DMS114 treated with DMSO at 0.1 percent for 48 hours (cell line): ENCODE data around the gene UNC13B.

Experiments
- DNase-seq: peaks from one replicate; lab custom pipeline; 2025; ENCODE audit not compliant: unreplicated experiment; lab: John Stamatoyannopoulos, UW

Gene UNC13B

DNA sequence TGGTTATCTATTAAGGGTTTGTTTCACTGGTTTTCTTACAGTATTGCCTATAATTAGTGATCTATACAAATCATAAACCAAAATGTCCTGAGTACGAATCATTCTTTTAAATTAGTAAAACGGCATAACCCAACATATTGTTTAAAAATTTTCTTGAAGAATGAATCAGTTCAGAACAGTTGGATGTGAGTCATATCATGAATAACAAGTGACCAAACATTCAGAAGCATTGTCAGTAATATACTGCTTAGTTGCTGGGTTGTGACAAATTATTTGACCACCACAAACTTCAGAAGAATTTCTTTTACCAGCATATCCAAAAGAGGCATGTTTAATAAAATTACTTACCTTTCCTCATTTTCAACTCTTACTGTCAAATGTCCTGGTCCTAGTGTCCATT, 111.2 kb downstream of the UNC13B start:
- no peak for DNase-seq

DNA sequence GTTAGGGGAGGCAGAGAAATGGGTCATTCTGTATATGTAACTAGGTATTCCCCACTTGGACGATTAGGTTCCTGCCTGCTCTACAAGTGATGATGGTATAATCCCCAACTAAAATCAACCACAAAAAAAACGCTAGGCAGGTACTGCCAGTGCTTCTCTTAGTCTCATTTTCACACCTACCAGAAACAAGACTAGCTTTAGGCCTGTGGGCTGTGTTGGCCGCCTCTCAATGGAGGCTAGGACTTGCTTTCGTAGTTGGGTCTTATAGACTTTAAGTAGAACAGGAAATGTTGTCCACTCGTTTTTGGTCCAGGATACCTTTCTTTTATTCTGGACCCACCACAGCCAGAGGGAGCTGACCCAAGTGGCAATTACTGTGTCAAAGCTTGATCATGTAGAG, 111.8 kb downstream of the UNC13B start:
- DNase-seq, result no peak

DNA sequence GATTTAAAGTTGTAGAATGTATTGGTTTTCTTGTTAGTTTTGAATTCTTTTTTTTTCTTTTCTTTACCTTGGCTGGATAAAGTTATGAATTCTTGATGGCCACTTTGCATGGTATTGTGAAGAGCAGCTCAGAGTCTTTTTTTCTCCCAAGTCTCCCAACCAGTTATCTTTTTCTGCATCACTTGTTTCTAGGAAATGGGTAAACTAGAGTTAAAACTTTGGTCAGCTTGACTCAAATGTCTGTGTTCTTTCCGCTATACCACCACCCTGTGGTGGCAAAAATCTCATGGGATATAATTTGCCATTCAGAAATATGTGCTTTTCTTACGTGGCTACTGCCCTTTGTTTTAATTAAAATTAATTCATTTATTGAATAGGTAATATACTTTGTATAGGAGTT, 113.2 kb downstream of the UNC13B start:
- no peak for DNase-seq

DNA sequence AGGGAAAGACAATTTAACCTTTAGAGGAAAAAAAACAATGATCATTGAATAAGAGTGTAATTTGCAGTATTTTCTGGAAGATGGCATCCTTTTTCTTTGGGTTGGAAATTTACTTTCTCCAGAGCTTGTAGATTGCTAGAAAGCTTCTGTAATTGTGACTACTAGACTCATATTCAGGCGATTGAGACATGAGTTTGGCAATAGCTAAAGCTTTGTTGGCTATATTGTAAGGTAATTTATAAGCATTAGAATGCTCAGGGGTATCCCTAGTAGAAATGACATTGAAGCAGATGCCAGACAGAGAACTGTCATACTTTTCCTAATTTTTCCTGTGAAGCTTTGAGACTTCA, 115.3 kb downstream of the UNC13B start:
- DNase-seq, result no peak

DNA sequence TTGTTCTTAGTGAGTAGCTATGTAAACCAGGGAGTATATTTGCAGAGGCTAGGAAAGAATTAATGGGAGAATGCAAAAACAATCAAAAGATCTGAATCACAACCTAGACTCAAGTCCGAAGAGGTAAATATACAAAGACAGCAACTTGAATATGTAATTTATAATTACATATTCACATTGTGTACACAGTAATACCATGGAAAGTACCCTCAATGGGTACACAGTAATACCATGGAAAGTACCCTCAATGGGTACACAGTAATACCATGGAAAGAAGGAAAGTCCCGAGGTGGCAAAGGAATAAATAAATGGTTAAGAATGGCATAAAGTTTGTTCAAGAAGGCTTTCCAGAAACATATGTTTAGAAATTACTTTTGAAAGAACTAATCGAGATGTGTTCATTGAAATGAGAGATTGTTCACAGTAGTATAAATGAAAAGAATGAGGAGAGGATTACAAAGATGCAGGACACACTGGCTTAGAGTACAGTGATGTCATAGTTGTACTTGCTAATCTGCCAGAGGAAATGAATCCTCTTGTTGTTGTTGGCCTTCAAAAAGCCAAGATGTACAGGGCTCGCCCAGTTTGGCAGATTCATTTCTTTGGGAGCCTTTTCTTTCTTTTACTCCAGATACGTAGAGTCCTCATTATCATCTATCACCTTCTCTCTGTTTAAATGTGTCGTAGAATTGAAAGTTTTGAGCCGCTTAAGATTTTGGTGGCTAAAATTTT, 116.0 kb downstream of the UNC13B start:
- DNase-seq, result no peak

DNA sequence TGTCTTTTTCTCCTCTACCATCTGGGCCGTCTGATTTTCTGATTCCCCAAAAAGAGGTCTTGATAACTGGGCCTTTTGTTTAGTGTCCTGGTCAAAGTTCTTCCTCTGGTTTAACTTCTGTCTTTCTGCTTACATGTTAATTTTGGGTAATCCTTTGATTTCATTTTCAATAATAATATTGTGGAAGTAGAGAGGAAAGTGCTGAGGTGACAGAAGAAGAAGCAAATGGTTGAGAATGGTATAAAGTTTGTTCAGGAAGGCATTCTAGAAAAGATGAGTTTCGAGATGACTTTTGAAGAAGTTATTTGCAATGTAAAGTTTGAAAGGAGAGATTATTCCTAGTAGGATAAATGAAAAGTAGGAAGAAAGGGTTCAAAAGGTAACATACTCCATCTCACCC, 118.1 kb downstream of the UNC13B start:
- no peak for DNase-seq

DNA sequence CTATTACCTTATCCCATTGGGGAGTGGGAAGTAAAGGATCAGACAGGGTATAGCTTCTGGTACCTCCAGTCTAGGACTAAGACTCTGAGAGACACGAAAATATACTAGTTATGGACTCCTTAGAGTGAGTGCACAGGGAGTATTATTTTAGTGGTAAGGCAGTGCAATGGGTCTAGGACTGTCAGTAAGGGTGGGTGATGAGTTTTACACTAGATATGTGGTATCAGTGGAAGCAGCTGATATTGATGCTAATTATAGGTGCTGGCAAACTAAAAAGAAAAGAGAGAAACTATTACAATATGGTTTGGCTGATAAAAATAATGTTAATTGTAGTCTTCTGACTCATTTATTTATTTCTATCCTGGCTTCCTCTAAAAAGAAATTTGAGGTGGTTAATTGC, 118.6 kb downstream of the UNC13B start:
- DNase-seq, result no peak

DNA sequence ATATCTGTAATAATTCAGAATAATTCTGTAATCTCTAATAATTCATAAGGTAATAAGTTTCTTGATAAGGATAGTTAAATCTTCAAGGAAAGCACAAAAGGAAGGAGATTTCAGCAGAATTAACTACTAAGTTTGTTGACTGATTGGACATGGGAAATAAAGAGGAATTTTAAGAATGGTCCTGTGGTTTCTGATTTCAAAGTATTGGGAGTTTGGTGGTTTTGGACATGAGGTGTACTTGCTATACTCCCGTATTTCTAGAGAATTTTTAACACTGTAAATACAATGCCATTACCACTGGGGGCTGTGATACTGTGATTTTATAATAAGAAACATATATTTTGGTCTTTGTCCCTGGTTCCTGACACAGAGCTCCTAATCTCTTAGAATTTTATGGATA, 123.9 kb downstream of the UNC13B start:
- DNase-seq, result no peak

DNA sequence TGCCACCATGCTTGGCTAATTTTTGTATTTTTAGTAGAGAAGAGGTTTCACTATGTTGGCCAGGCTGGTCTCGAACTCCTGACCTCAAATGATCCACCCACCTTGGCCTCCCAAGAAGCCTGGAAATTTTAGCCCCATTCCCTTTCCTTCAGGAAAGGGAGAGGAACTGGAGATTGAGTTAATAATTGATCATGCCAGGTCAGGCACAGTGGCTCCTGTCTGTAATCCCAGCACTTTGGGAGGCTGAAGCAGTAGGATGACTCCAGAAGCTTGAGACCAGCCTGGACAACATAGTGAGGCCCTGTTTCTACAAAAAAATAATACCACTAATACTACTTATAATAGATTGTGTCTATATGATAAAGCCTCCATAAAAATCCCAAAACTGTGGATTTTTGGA, 124.6 kb downstream of the UNC13B start:
- no peak for DNase-seq

DNA sequence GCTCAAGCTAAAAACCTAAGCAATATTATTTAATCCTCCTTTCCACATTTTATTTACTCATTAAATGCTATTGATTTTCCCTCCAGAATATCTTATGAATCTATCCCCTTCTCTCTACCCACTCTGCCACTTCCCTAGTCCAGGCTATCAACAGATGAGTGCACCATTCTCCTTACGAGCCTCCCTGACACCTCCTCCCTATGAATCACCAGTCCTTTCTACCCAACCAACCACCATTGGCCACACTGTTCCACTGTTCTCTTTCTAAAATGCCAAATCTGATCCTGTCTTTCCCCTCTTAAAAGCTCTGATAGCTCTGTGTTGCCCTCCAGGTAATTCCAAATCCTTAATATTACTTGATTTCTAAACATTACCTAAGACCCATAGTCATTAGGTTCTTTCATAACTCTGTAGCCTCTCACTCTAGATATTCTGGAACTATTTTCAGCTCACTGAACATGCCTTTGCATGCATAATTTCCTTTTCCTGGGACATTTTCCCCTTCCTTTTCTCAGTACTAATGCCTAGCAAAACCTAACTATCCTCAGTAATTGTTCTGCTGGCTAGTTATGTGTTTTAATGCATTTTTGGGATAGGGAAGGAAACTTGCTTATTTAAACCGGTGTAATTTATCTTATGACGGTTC, 126.3 kb downstream of the UNC13B start:
- no peak for DNase-seq

DNA sequence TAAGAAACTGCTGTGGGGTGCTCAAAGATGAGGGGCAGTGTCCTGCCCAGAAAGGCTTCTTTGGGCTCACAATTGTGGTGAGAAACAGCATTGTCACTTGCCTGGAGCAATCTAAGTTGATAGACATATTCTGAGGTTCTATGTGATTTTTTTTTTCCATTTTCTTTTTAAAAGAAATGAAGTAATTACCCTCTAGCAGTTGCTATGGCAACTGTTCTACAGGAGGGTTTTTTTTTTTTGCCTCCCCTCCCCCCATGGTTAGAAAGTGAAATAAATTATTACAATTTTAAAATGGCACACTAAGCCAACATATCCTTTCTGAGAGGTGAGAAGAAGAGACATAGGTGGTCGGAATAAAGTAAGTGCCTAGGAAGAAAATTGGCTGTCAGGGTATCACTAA, 127.0 kb downstream of the UNC13B start:
- DNase-seq, result no peak

DNA sequence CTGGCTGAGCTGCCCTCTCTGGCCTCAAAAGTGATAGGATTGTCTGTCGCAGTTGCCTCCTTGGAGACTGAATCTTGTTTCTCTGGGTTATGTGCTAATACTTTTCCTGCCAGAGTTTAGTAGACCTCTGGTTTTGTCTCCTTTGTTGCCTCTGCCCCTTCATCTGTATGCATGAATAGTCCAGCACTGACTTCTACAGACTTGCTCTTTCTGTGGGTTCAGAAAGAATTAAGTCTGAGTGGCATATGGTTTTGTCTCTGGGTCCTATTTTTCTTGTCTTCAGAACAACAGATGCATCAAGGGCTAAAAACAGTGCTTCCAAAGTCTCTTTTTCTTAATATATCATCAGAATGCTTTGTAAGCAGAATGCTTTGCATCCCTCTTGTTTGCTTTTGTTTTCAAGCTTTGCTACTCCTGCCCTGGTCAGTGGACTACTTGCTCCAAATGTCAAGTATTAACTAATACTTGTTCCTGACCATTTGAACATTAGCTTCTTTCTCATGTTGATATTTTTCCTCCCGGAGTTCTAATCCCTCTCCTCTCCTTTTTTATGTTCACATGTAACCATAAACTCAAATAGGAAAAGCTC, 131.7 kb downstream of the UNC13B start:
- DNase-seq, result no peak

DNA sequence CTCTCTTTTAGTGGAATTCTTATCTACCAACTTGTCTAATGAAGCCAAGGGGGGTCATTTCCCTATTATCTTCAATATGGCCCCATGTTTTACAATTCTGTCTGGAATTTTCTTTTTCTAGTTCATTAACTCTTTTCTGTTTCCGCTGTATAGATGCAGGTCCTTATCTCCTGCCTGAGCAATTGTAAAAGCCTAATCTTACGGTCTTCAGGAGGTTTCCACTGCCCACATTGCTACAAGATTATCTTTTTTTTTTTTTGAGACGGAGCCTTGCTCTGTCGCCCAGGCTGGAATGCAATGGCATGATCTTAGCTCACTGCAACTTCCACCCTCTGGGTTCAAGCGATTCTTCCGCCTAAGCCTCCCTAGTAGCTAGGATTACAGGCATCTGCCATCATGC, 132.3 kb downstream of the UNC13B start:
- no peak for DNase-seq

DNA sequence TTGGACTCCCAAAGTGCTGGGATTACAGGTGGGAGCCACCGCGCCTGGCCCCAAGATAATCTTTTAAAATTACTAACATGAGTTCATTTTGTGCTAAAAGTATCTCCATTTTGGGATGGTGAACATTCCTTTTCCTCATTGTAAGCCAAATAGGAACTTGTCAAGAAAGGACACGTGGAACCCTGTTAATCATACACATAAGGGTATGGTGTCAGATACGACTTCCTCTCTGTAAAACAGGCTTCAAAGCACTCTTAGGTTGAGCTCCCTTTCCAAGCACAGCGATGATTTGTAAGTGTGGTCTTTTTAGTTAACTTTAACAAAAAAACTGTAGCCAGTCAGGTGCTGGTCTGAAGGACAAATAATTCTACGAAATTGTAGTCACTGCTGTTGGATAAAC, 132.7 kb downstream of the UNC13B start:
- no peak for DNase-seq

DNA sequence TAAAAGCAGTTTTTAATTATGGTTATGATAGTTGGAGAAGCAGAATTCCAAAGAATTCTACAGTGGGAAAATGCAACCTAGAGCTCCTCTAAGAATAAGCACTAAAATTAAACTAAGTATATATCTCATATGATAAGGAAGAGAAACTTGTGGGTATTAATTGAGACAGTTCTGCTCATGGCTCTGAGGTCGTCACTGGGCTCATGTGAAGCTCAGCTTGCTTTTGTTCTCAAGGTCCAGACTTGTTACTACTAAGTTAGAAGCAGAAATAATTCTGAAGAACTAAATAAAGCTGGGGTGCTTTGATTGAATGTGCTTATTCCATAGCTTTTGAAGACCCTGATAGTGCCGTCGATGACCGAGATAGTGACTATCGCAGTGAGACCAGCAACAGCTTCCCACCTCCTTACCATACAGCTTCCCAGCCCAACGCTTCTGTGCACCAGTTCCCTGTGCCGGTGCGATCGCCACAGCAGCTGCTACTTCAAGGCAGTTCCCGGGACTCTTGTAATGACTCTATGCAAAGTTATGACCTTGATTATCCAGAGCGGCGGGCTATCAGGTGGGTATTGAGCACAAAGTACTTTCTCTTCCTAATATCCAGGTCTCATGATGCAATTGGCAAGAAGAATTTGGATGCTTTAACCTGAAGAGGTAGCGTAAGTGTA, 133.7 kb downstream of the UNC13B start:
- no peak for DNase-seq

DNA sequence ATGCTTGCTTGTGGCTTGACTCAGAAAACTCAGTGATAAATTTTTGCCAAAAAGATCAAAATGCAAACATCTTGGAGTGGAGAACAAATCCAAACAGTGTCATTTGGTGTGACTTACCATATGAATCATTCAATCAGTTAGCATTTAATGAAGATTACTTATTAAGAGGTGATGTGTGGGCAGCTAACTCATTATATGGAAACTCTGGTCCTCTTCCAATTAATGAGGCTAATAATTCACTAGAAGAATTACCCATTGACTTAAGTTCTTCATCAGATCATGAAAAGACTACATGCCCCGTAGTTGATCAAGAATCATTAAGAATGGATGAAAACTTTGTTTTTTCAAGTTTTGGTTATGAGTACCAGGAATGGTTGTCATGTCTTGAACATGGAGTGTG, 141.8 kb downstream of the UNC13B start:
- no peak for DNase-seq

DNA sequence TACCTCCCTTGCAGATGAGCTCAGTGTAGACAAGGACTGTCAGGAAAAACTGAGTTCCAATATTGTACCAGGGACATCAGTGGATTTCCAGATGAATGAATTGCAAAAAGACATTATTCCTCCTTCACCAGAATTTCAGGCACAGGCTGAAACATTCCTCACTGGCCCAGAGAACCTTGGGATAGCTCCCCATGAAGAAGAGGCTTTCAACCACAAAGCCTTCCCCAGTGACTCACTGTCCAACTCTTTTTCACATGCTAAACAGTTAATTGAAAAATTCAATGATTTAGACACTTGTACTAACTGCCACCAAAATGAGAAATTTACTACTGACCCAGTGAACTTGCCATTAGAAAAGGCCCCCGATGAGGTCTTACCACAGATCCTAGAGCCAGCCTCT, 144.5 kb downstream of the UNC13B start:
- DNase-seq, result no peak

DNA sequence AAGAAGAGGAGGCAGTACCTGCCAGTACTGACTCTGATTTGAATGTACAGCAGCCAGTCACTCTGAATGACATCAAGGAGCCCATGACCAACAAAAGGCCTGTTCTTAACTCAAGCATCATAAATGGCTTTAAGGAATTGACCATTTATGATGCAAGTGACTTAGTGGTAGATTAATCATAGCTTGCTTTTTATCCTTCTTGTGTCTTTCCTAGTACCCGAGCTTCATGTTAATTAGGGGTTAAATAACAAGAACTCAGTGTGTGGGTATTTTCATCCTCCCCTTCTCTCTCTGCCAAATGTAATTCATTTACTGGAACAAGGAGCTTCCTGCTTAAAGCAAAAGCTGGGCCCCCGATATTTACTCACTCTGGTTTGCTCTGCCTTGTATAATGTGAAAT, 146.5 kb downstream of the UNC13B start:
- DNase-seq, result no peak

DNA sequence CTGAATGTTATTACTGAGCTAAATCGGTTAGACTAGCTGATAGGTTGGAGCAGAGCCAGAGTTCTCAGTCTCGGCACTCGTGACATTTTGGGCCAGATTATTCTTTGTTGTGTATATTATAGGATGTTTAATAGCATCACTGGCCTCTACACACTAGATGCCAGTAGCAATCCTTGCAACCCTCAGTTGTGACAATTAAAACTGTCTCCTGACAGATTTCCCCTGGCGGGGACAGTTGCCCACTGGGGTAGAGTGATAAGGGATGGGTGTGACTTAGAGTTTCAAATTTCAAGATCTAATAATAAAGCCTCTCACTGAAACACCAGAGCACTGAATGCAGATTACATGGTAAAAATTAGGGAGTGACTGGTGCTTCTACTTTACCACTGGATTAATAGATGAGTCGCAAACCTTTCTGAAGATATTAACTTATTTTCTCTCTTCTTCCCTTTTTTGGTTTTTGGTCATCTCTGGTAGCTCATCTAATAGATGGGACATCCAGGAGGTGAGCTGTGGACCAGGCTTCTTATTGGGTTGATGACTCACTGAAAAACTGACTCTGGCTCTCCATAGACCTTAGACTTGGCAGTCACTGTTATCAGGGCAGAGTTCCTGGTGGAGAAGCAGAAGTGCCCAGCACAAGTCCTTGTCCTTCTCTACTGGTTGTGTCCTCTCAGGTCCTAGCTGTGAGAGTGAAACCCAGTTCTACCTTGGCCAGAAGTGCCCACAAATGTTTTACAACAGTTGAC, 150.3 kb downstream of the UNC13B start:
- no peak for DNase-seq

DNA sequence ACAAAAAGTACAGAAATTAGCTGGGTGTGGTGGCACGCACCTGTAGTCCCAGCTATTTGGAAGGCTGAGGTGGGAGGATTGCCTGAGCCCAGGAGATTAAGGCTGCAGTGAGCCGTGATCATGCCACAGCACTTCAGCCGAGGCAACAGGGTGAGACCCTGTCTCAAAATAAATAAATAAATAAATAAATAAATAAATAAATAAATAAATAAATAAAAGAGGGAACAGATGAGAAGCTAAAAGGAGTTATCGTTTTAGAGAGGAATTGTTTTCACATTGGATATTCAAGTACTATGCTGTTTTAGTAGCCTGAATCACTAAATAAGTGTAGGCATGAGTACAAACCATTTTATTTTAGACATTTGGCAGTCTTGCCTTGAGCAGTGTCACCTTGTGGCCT, 151.7 kb downstream of the UNC13B start:
- no peak for DNase-seq

DNA sequence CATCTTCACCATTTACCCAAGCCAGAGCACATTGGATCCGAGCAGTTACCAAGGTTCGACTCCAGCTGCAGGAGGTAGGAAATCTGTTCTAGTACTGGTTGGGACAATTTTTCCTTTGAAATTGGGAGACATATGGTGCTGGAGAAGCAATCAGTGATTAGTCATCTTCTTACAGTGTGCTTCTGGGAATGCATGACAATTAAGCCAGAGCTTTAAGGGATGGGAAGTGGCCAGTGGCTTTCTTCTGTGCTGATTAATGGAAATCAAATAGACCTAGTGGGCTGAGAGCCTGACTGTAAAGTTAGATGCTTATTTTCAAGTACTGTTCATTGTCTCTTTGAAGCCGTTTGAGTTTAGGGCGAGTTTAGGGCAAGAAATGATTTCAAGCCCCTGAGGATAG, 152.1 kb downstream of the UNC13B start:
- DNase-seq, result no peak

DNA sequence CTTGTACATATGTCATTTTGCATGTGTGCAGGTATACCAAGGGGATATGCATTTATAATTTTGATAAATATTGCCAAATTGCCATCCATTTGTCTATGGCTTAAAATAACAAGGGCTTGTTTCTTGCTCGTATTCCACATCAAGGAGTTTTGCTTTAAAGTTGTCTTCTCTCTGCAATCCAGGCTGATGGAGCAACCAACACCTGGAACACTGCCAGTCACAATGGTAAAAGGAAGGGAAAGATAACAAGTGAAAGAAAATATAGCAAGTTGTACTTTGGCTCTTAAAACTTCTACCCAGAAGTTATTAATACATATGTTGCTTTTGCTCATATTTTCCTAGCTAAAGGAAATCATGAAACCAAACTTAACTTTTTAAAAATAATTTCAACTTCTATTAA, 156.9 kb downstream of the UNC13B start:
- no peak for DNase-seq
